Measurements from ENCODE around the gene AHNAK. TPM values are rescaled to one million over a fixed set of nuclear protein-coding genes. Genes with fewer than 3 reads are reported as not detected.
"Not testable (repeated sequence)": the region's sequence is repeated elsewhere in the genome, so short reads cannot be mapped to it uniquely, and the experiment has no call there.

Gene AHNAK
- total and polyA plus RNA-seq, 5 donors from 2014 or later = 22.3 to 852 (median 47.1) TPM

- Mint-ChIP-seq H3K27me3 (peaks cover 6% of the 10 kb centered on the region), H3K9me3 (no peaks in the 10 kb centered on the region), H3K27ac (no peak overlapping the region), H3K4me1 (no peaks in the 10 kb centered on the region), H3K4me3 (no peak overlapping the region), H3K36me3 (no peaks in the 10 kb centered on the region)
- no peak overlapping the region for H3K27ac ChIP-seq (ENCODE audit: insufficient read depth, low read length, poor library complexity, severe bottlenecking)
- no peak overlapping the region for H3K4me3 ChIP-seq (ENCODE audit: low read depth, low read length)
- DNase-seq (no peak), ATAC-seq (ENCODE audit: low read depth in 2 of 2) (no peak)
- no peaks in the 10 kb centered on the region for H3K4me1 ChIP-seq (ENCODE audit: control insufficient read depth, insufficient read depth, low read length, poor library complexity, severe bottlenecking)
- H3K27me3 ChIP-seq (ENCODE audit: control insufficient read depth, insufficient read depth, low read length) = no peaks in the 10 kb centered on the region
- no peaks in the 10 kb centered on the region for H3K36me3 ChIP-seq (ENCODE audit: control insufficient read depth, insufficient read depth, low read length)
- H3K9me3 ChIP-seq (ENCODE audit: control insufficient read depth in 2 of 2, low read length in 2 of 2) = no peaks in the 10 kb centered on the region
Measured at GRCh38 chr11:62456630-62457029, 90.0 kb downstream of the AHNAK start.

- Histone ChIP-seq H3K4me3 (ENCODE audit: low read depth, low read length) (no peak overlapping the region), H3K9me3 (ENCODE audit: control insufficient read depth in 2 of 2, low read length in 2 of 2) (no peaks in the 10 kb centered on the region), H3K4me1 (ENCODE audit: control insufficient read depth, insufficient read depth, low read length, poor library complexity, severe bottlenecking) (no peaks in the 10 kb centered on the region), H3K27me3 (ENCODE audit: control insufficient read depth, insufficient read depth, low read length) (no peaks in the 10 kb centered on the region), H3K36me3 (ENCODE audit: control insufficient read depth, insufficient read depth, low read length) (no peaks in the 10 kb centered on the region), H3K27ac (ENCODE audit: insufficient read depth, low read length, poor library complexity, severe bottlenecking) (no peak overlapping the region)
- no peaks in the 10 kb centered on the region for H3K9me3 Mint-ChIP-seq
- no peak overlapping the region for H3K4me3 Mint-ChIP-seq
- peaks cover 6% of the 10 kb centered on the region for H3K27me3 Mint-ChIP-seq
- H3K4me1 Mint-ChIP-seq = peaks cover 0 to 1% (median 0%) of the 10 kb centered on the region in 4 donors
- DNase-seq (no peak), ATAC-seq (ENCODE audit: low read depth in 2 of 2) (no peak)
- no peaks in the 10 kb centered on the region for H3K36me3 Mint-ChIP-seq
- no peak overlapping the region for H3K27ac Mint-ChIP-seq
Measured at GRCh38 chr11:62452839-62453468, 93.7 kb downstream of the AHNAK start.

- Mint-ChIP-seq H3K36me3 (no peaks in the 10 kb centered on the region), H3K27me3 (peaks cover 6% of the 10 kb centered on the region), H3K9me3 (no peaks in the 10 kb centered on the region), H3K27ac (no peak overlapping the region), H3K4me1 (peaks cover 0 to 5% (median 0%) of the 10 kb centered on the region in 4 donors), H3K4me3 (no peak overlapping the region)
- no peak for DNase-seq
- H3K9me3 ChIP-seq (ENCODE audit: control insufficient read depth in 2 of 2, low read length in 2 of 2) = no peaks in the 10 kb centered on the region
- H3K4me3 ChIP-seq (ENCODE audit: low read depth, low read length) = no peak overlapping the region
- no peak overlapping the region for H3K27ac ChIP-seq (ENCODE audit: insufficient read depth, low read length, poor library complexity, severe bottlenecking)
- ATAC-seq (ENCODE audit: low read depth in 2 of 2) = no peak
- H3K27me3 ChIP-seq (ENCODE audit: control insufficient read depth, insufficient read depth, low read length) = no peaks in the 10 kb centered on the region
- no peaks in the 10 kb centered on the region for H3K4me1 ChIP-seq (ENCODE audit: control insufficient read depth, insufficient read depth, low read length, poor library complexity, severe bottlenecking)
- no peaks in the 10 kb centered on the region for H3K36me3 ChIP-seq (ENCODE audit: control insufficient read depth, insufficient read depth, low read length)
Measured at GRCh38 chr11:62452261-62452660, 94.3 kb downstream of the AHNAK start.

GRCh38 chr11:62451241-62451621 is 95.4 kb downstream of the AHNAK start:
- peaks cover 13% of the 10 kb centered on the region for H3K27me3 Mint-ChIP-seq
- peaks cover 5% of the 10 kb centered on the region for H3K36me3 Mint-ChIP-seq
- Histone ChIP-seq H3K9me3 (ENCODE audit: control insufficient read depth in 2 of 2, low read length in 2 of 2) (no peaks in the 10 kb centered on the region), H3K4me3 (ENCODE audit: low read depth, low read length) (no peak overlapping the region), H3K36me3 (ENCODE audit: control insufficient read depth, insufficient read depth, low read length) (no peaks in the 10 kb centered on the region), H3K4me1 (ENCODE audit: control insufficient read depth, insufficient read depth, low read length, poor library complexity, severe bottlenecking) (no peaks in the 10 kb centered on the region), H3K27ac (ENCODE audit: insufficient read depth, low read length, poor library complexity, severe bottlenecking) (no peak overlapping the region), H3K27me3 (ENCODE audit: control insufficient read depth, insufficient read depth, low read length) (peaks cover 3% of the 10 kb centered on the region)
- no peaks in the 10 kb centered on the region for H3K9me3 Mint-ChIP-seq
- H3K27ac Mint-ChIP-seq = no peak overlapping the region
- DNase-seq (no peak), ATAC-seq (ENCODE audit: low read depth in 2 of 2) (no peak)
- H3K4me3 Mint-ChIP-seq = no peak overlapping the region
- H3K4me1 Mint-ChIP-seq = peaks cover 0 to 5% (median 0%) of the 10 kb centered on the region in 4 donors

- no peak for DNase-seq
- peaks cover 0 to 5% (median 0%) of the 10 kb centered on the region in 4 donors for H3K4me1 Mint-ChIP-seq
Measured at GRCh38 chr11:62450543-62451240, 95.9 kb downstream of the AHNAK start.

GRCh38 chr11:62449912-62450311 is 96.7 kb downstream of the AHNAK start:
- ATAC-seq (ENCODE audit: low read depth in 2 of 2); H3K27ac Mint-ChIP-seq; H3K36me3 Mint-ChIP-seq; H3K4me3 Mint-ChIP-seq; H3K4me3 ChIP-seq (ENCODE audit: low read depth, low read length); H3K4me1 Mint-ChIP-seq; H3K9me3 ChIP-seq (ENCODE audit: control insufficient read depth in 2 of 2, low read length in 2 of 2); H3K27me3 ChIP-seq (ENCODE audit: control insufficient read depth, insufficient read depth, low read length); H3K9me3 Mint-ChIP-seq; H3K4me1 ChIP-seq (ENCODE audit: control insufficient read depth, insufficient read depth, low read length, poor library complexity, severe bottlenecking); H3K36me3 ChIP-seq (ENCODE audit: control insufficient read depth, insufficient read depth, low read length); H3K27ac ChIP-seq (ENCODE audit: insufficient read depth, low read length, poor library complexity, severe bottlenecking); DNase-seq: not testable (repeated sequence)
- H3K27me3 Mint-ChIP-seq = peaks cover 15% of the 10 kb centered on the region

More at GRCh38 chr11:62450543-62451240, 95.9 kb downstream of the AHNAK start:
- H3K27ac ChIP-seq (ENCODE audit: insufficient read depth, low read length, poor library complexity, severe bottlenecking) = no peak overlapping the region
- no peaks in the 10 kb centered on the region for H3K4me1 ChIP-seq (ENCODE audit: control insufficient read depth, insufficient read depth, low read length, poor library complexity, severe bottlenecking)
- no peaks in the 10 kb centered on the region for H3K9me3 Mint-ChIP-seq
- no peak overlapping the region for H3K4me3 ChIP-seq (ENCODE audit: low read depth, low read length)
- no peak overlapping the region for H3K27ac Mint-ChIP-seq
- peaks cover 3% of the 10 kb centered on the region for H3K27me3 ChIP-seq (ENCODE audit: control insufficient read depth, insufficient read depth, low read length)
- H3K36me3 ChIP-seq (ENCODE audit: control insufficient read depth, insufficient read depth, low read length) = no peaks in the 10 kb centered on the region
- H3K27me3 Mint-ChIP-seq = peaks cover 15% of the 10 kb centered on the region
- ATAC-seq (ENCODE audit: low read depth in 2 of 2) = no peak
- H3K9me3 ChIP-seq (ENCODE audit: control insufficient read depth in 2 of 2, low read length in 2 of 2) = no peaks in the 10 kb centered on the region
- peaks cover 5% of the 10 kb centered on the region for H3K36me3 Mint-ChIP-seq
- no peak overlapping the region for H3K4me3 Mint-ChIP-seq

- Histone ChIP-seq H3K27ac (ENCODE audit: insufficient read depth, low read length, poor library complexity, severe bottlenecking) (no peak overlapping the region), H3K9me3 (ENCODE audit: control insufficient read depth in 2 of 2, low read length in 2 of 2) (no peaks in the 10 kb centered on the region), H3K4me1 (ENCODE audit: control insufficient read depth, insufficient read depth, low read length, poor library complexity, severe bottlenecking) (no peaks in the 10 kb centered on the region), H3K27me3 (ENCODE audit: control insufficient read depth, insufficient read depth, low read length) (peaks cover 3% of the 10 kb centered on the region), H3K4me3 (ENCODE audit: low read depth, low read length) (no peak overlapping the region), H3K36me3 (ENCODE audit: control insufficient read depth, insufficient read depth, low read length) (no peaks in the 10 kb centered on the region)
- peaks cover 0 to 5% (median 3%) of the 10 kb centered on the region in 4 donors for H3K4me1 Mint-ChIP-seq
- DNase-seq (no peak), ATAC-seq (ENCODE audit: low read depth in 2 of 2) (no peak)
- peaks cover 5% of the 10 kb centered on the region for H3K36me3 Mint-ChIP-seq
- no peak overlapping the region for H3K27ac Mint-ChIP-seq
- H3K4me3 Mint-ChIP-seq = no peak overlapping the region
- H3K27me3 Mint-ChIP-seq = peaks cover 20% of the 10 kb centered on the region
- no peaks in the 10 kb centered on the region for H3K9me3 Mint-ChIP-seq
Measured at GRCh38 chr11:62449451-62449851, 97.2 kb downstream of the AHNAK start.

GRCh38 chr11:62446091-62446490 is 100.5 kb downstream of the AHNAK start:
- Histone ChIP-seq H3K27me3 (ENCODE audit: control insufficient read depth, insufficient read depth, low read length) (peaks cover 3% of the 10 kb centered on the region), H3K9me3 (ENCODE audit: control insufficient read depth in 2 of 2, low read length in 2 of 2) (no peaks in the 10 kb centered on the region), H3K27ac (ENCODE audit: insufficient read depth, low read length, poor library complexity, severe bottlenecking) (no peak overlapping the region), H3K4me3 (ENCODE audit: low read depth, low read length) (no peak overlapping the region), H3K4me1 (ENCODE audit: control insufficient read depth, insufficient read depth, low read length, poor library complexity, severe bottlenecking) (no peaks in the 10 kb centered on the region), H3K36me3 (ENCODE audit: control insufficient read depth, insufficient read depth, low read length) (no peaks in the 10 kb centered on the region)
- no peak for ATAC-seq (ENCODE audit: low read depth in 2 of 2)
- Mint-ChIP-seq H3K27ac (no peak overlapping the region), H3K27me3 (peaks cover 26% of the 10 kb centered on the region), H3K36me3 (peaks cover 5% of the 10 kb centered on the region), H3K4me1 (peaks cover 0 to 6% (median 3%) of the 10 kb centered on the region in 4 donors), H3K4me3 (no peak overlapping the region), H3K9me3 (no peaks in the 10 kb centered on the region)
- no peak for DNase-seq
